Measurements from ENCODE around the gene CRADD.
A peak's percentile ranks its signal among the peaks of the same experiment; 100 is the strongest.
"Not testable (repeated sequence)": the region's sequence is repeated elsewhere in the genome, so short reads cannot be mapped to it uniquely, and the experiment has no call there.

CRADD gene

DNA sequence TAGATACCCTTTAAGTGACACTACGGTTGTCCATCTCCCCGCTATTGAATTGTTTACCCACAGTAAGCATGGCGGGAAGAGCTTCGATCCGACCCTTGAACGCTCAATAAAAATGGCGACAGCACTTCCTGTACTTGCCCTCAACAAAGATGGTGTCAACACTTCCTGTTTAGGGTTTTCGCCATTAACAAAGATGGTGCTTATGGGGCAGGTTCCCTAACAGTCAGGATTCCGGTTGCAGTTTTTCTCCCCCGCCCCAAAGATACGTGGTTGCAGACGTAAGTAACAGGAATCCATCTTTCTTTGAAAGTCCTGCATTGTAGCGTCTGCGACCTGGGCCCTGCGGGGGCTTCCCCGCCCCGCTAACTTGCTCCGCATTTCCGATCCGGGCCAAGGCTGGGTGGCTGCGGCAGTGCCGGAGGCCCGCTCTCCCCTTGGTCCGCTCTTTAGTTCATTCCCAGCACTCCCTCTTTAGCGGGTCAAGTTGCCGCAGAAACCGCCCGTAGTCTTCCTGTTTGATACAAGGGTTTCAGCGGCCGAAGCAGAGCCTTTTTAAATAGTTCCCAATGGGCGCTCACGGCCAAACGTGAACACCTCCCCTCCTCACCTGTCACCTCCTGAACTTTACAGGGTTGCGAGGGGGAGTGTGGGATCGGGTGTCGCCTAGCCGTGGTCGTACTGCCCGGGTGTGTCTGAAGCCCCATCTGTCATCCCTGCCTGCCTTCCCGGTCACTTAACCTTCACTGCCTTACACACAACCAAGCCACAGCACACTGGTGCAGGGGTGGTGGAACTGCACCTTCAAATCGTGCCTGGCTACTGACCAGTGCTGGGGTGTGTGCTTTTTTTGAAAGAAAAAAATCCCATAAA lies at the start of gene CRADD:
CRADD (plus strand) TSS at position 181 of the 870 bp plus-strand sequence.
- peak; percentile 97 to 98 for DNase-seq
- TF ChIP-seq POLR2A (IDR thresholded peaks at IDR 0.05; ENCODE audit: low read length) (peak; percentile 98), GATA1 (IDR thresholded peaks at IDR 0.05; ENCODE audit: low read depth, low read length) (no peak)

DNA sequence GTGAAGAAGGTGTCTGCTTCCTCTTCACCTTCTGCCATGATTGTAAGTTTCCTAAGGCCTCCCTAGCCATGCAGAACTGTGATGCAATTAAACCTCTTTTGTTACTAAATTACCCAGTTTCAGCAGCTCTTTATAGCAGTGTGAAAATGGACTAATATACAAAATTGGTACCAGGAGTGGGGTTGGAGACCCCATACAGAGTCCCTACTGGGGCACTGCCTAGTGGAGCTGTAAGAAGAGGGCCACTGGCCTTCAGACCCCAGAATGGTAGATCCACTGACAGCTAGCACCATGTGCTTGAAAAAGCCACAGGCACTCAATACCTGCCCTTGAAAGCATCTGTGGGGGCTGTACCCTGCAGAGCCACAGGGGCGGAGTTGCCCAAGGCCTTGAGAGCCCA lies 44.8 kb upstream of the CRADD start:
- TF ChIP-seq GATA1 (IDR thresholded peaks at IDR 0.05; ENCODE audit: low read depth, low read length) (no peak), POLR2A (IDR thresholded peaks at IDR 0.05; ENCODE audit: low read length) (no peak)
- DNase-seq: no peak

DNA sequence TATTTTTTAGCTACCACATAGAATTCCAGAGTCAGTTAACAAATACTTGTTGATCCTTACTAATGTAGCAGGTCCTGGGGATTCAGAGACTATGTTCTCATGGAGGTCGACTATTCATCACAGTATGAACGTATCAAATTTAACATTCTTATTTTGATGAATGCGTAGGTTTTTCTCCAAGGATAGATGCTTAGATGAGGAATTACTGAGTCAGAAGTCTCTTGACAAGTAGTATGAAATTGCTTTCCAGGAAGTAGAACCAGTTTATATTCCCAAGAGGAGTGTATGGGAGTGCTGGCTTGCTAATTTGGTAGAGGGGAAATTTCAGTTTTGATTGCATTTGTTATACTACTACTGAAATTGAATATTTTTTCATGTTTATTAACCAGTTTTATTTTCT lies 42.8 kb upstream of the CRADD start:
- DNase-seq: no peak
- TF ChIP-seq POLR2A (IDR thresholded peaks at IDR 0.05; ENCODE audit: low read length) (no peak), GATA1 (IDR thresholded peaks at IDR 0.05; ENCODE audit: low read depth, low read length) (no peak)

DNA sequence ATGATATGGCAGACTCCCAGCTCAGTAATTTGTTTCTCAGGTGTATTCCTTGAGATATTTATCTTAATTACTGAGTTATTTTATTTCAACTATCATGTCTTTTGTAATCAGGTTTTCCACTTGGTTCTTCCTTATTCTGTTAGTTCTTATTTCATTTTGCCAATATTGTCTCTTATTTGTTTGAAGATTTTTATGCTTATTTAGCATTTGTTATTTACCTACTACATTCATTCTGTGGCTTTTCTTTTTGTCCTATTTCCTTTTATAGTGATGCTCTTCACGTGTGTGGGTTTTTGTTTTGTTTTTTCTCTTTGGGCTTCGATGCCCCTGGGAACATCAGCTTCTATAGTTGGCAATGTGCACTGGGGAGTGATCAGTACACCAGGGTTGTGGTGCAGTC lies 40.5 kb upstream of the CRADD start:
- no peak for DNase-seq

GRCh38 chr12:93638095-93638494 lies 39.1 kb upstream of the CRADD start:
- DNase-seq: no peak
- TF ChIP-seq POLR2A (IDR thresholded peaks at IDR 0.05; ENCODE audit: low read length) (no peak), GATA1 (IDR thresholded peaks at IDR 0.05; ENCODE audit: low read depth, low read length) (no peak)

More for the DNA sequence above, 40.5 kb upstream of the CRADD start:
- no peak for TF ChIP-seq GATA1 (IDR thresholded peaks at IDR 0.05; ENCODE audit: low read depth, low read length)
- no peak for TF ChIP-seq POLR2A (IDR thresholded peaks at IDR 0.05; ENCODE audit: low read length)

GRCh38 chr12:93638954-93639353 lies 38.2 kb upstream of the CRADD start:
- TF ChIP-seq GATA1 (IDR thresholded peaks at IDR 0.05; ENCODE audit: low read depth, low read length): no peak
- no peak for TF ChIP-seq POLR2A (IDR thresholded peaks at IDR 0.05; ENCODE audit: low read length)
- DNase-seq: no peak

- DNase-seq: no peak
- no peak for TF ChIP-seq POLR2A (IDR thresholded peaks at IDR 0.05; ENCODE audit: low read length)
- no peak for TF ChIP-seq GATA1 (IDR thresholded peaks at IDR 0.05; ENCODE audit: low read depth, low read length)
These were observed 37.8 kb upstream of the CRADD start for GRCh38 chr12:93639406-93639805.

DNA sequence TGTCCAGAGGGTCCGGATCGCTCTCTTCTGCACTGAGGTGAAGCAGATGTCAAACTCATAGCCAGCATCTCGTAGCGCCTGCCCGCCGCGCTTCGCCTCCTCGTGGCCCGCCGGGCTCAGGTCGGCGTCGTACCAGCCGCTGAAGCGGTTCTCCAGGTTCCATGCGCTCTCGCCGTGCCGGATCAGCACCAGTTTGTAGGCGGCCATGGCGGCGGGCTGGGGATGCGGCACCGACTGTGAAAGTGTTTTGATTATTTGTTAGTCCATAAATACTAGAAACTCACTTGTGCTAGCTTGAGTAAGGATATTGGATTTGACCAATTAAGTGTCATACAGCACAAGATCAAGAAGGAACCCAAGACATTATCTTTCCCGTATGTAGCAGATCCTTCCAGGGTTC lies 35.8 kb upstream of the CRADD start:
- not testable (repeated sequence) for DNase-seq

DNA sequence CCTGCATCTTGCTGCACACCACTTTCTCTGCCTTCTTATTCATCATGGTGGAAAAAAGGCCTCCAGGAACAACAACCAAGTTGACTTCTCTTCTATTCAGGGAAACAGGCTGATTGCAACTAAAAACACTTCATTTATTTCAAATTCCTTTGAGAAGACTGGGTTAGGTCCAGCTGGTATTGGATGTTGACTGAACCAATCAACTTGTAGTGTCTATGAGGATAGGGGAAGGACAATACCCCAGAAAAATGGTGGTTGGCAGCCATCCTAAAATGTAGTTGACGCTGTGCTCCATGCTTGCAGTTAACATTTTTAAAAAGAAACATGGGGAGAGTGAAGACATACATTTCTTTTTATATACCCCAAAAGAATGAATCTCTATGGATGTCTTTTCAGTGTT lies 34.4 kb upstream of the CRADD start:
- no peak for TF ChIP-seq POLR2A (IDR thresholded peaks at IDR 0.05; ENCODE audit: low read length)
- no peak for TF ChIP-seq GATA1 (IDR thresholded peaks at IDR 0.05; ENCODE audit: low read depth, low read length)
- DNase-seq: no peak

GRCh38 chr12:93645702-93646101 lies 31.5 kb upstream of the CRADD start:
- TF ChIP-seq GATA1 (IDR thresholded peaks at IDR 0.05; ENCODE audit: low read depth, low read length) (no peak), POLR2A (IDR thresholded peaks at IDR 0.05; ENCODE audit: low read length) (no peak)
- no peak for DNase-seq

DNA sequence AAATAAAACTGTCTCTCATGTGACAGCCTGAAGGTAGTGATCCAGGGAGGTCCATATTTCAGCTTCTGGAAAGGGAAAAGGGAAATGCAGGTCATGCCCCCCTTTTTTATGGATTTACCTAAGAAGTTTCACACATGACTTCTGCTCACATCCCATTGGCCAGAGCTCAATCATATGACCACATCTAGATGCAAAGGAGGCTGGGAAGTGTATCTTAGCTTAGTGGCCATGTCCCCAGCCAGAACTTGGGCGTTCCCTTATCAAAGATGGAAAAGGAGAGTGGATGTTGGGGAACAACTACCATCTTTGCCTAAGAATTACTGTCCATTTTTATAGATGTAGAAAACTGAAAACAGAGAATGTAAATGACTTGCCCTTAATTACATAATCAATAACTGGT lies 26.5 kb upstream of the CRADD start:
- TF ChIP-seq POLR2A (IDR thresholded peaks at IDR 0.05; ENCODE audit: low read length) (no peak), GATA1 (IDR thresholded peaks at IDR 0.05; ENCODE audit: low read depth, low read length) (no peak)
- DNase-seq: no peak

- TF ChIP-seq GATA1 (IDR thresholded peaks at IDR 0.05; ENCODE audit: low read depth, low read length) (no peak), POLR2A (IDR thresholded peaks at IDR 0.05; ENCODE audit: low read length) (no peak)
- DNase-seq: no peak
These were observed 24.1 kb upstream of the CRADD start for GRCh38 chr12:93653079-93653478.

GRCh38 chr12:93653712-93654111 lies 23.5 kb upstream of the CRADD start:
- no peak for TF ChIP-seq POLR2A (IDR thresholded peaks at IDR 0.05; ENCODE audit: low read length)
- TF ChIP-seq GATA1 (IDR thresholded peaks at IDR 0.05; ENCODE audit: low read depth, low read length): no peak
- no peak for DNase-seq

- no peak for DNase-seq
- TF ChIP-seq GATA1 (IDR thresholded peaks at IDR 0.05; ENCODE audit: low read depth, low read length): no peak
- no peak for TF ChIP-seq POLR2A (IDR thresholded peaks at IDR 0.05; ENCODE audit: low read length)
These were observed 22.8 kb upstream of the CRADD start for GRCh38 chr12:93654421-93654820.

GRCh38 chr12:93657071-93657470 lies 20.1 kb upstream of the CRADD start:
- TF ChIP-seq POLR2A (IDR thresholded peaks at IDR 0.05; ENCODE audit: low read length) (no peak), GATA1 (IDR thresholded peaks at IDR 0.05; ENCODE audit: low read depth, low read length) (no peak)
- no peak for DNase-seq
